ENCODE data around the gene SPAG8. TPM values are rescaled to one million over a fixed set of nuclear protein-coding genes. Genes with fewer than 3 reads are reported as not detected.
A peak's percentile ranks its signal among the peaks of the same experiment; 100 is the strongest.

The SPAG8 gene
- total RNA-seq, 1 donor from 2014 or later: 4.0 TPM

DNA sequence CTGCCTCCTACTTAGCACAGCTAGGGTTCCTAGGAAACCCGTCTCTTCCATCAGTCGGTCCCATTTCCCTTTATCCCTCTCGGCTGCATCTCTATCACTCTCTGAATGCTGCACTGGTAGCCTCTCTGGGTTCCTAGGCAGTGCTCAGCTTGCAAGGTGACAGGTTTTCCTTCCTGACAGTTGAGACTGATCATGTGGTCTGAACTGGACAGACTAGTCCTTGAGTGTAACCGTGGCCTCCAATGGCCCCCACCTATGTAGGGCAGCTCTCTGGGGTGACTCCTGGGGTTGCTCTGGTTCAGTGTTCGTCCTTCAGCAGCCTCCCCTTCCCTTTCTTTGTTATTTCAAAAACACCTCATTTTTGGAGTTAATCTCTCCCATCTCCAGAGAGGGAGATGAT, 20.8 kb upstream of the SPAG8 start:
- intact Hi-C loops (cut with micrococcal nuclease): no loop called here
- no peak for TF ChIP-seq CTCF (IDR thresholded peaks at IDR 0.05)
- peaks cover 4% of the 10 kb centered on the region for H3K36me3 Mint-ChIP-seq (ENCODE audit: low read depth)
- ChIA-PET CTCF (interaction anchor here (1.1 to 2.3 kb wide), 2 partner anchors 43 to 50 kb away, joined by 4 to 6 read pairs; no protein-coding TSS in a partner anchor), POLR2A (interaction anchor here (1.6 kb wide), 1 partner anchor 18 kb away, joined by 11 read pairs; the partner anchor contains the start of gene HINT2)
- no peak overlapping the region for H3K4me3 Mint-ChIP-seq
- no peak overlapping the region for H3K27ac Mint-ChIP-seq
- H3K27me3 Mint-ChIP-seq: no peaks in the 10 kb centered on the region
- no peak for DNase-seq
- H3K4me1 Mint-ChIP-seq: peaks cover 44% of the 10 kb centered on the region
- ATAC-seq (ENCODE audit: low read depth): no peak
- no peaks in the 10 kb centered on the region for H3K9me3 Mint-ChIP-seq

- intact Hi-C loops (cut with micrococcal nuclease): no loop called here
- no peaks in the 10 kb centered on the region for H3K9me3 Mint-ChIP-seq
- H3K4me3 Mint-ChIP-seq: peak overlapping the region; percentile 20
- no peak for TF ChIP-seq CTCF (IDR thresholded peaks at IDR 0.05)
- ATAC-seq (ENCODE audit: low read depth) (no peak), DNase-seq (no peak)
- POLR2A ChIA-PET: interaction anchor here (1.1 kb wide), 1 partner anchor 18 kb away, joined by 4 read pairs; the partner anchor contains the start of gene SPAG8
- peaks cover 46% of the 10 kb centered on the region for H3K4me1 Mint-ChIP-seq
- H3K27ac Mint-ChIP-seq: no peak overlapping the region
- H3K27me3 Mint-ChIP-seq: no peaks in the 10 kb centered on the region
- CTCF ChIA-PET: no interaction called here
- peaks cover 4% of the 10 kb centered on the region for H3K36me3 Mint-ChIP-seq (ENCODE audit: low read depth)
Observed at GRCh38 chr9:35831040-35831439, 19.0 kb upstream of the SPAG8 start.

DNA sequence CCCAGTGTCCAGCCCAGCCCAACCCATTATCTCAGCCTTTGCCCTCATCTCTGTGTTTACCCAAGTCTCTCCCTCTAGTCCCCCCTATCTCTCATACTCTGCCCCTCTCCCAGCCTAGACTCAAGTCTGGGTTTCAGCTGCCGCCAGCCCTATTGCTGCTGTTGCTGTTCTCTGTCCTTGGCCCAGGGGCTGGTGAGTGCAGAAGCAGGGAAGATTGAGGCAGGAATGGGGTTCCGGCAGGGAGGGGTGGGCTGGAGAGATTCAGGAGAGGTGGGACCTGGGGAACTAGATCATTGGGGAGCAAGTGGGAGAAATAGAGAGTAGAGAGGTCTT, 17.7 kb upstream of the SPAG8 start:
- intact Hi-C loops (cut with micrococcal nuclease): loop anchor here (1.0 to 5.0 kb wide), 5 partner anchors 14 to 712 kb away; partner anchors contain the start of genes ATOSB, CREB3, HINT2 and TLN1
- Mint-ChIP-seq H3K27ac (peak overlapping the region; percentile 75), H3K9me3 (no peaks in the 10 kb centered on the region), H3K4me1 (peaks cover 39% of the 10 kb centered on the region), H3K36me3 (ENCODE audit: low read depth) (peaks cover 4% of the 10 kb centered on the region), H3K4me3 (peak overlapping the region; percentile 82), H3K27me3 (no peaks in the 10 kb centered on the region)
- ATAC-seq (ENCODE audit: low read depth) (no peak), DNase-seq (no peak)
- TF ChIP-seq CTCF (IDR thresholded peaks at IDR 0.05): no peak
- CTCF ChIA-PET: interaction anchor here (0.9 to 2.0 kb wide), 2 partner anchors 39 to 53 kb away, joined by 4 to 5 read pairs; no protein-coding TSS in a partner anchor
- POLR2A ChIA-PET: interaction anchor here (1.3 kb wide), 1 partner anchor 10 kb away, joined by 4 read pairs; no protein-coding TSS in a partner anchor

DNA sequence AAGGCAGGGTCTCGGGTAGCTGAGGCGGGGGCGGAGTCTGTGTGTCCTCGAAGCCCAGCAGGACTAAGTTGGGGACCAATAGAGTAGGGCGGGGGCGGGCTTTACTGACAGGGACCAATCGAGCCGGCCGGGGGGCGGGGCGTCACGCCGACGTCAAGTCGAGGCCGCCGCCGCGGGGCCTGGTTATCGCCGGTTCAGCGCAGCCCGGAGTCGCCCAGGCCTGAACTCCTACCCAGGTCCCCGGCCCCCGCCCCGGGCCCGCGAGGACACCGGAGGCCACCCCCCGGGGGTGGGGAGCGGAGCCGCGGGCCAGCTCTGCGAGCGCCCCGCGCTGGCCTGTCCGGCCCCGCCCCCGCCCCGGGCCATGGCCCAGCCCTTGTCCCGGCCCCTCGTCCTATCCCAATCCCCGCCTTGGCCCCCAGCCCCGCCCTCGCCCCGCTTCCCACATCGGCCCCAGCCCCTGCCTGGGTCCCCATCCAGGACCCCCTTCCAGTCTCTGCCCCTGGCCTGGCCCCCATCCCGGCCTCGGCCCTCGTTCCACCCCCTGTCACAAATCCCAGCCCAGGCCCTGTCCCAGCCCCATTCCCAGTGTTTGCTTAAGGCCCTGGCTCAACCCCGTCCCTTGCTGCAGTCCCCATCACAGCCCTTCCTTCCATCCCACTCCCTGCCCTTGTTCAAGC, 17.2 kb upstream of the SPAG8 start, which contains the start of gene TMEM8B:
TMEM8B (plus strand) TSS at position 145 of the 680 bp plus-strand sequence; CDS start at position 365, 220 bp downstream.
- no peak for TF ChIP-seq CTCF (IDR thresholded peaks at IDR 0.05)
- CTCF ChIA-PET: interaction anchor here (0.7 to 2.0 kb wide), 3 partner anchors 13 to 53 kb away, joined by 4 to 5 read pairs (median 4); no protein-coding TSS in a partner anchor
- Mint-ChIP-seq H3K27me3 (no peaks in the 10 kb centered on the region), H3K27ac (peak within 1 kb of the TSS; percentile 86), H3K9me3 (no peaks in the 10 kb centered on the region), H3K36me3 (ENCODE audit: low read depth) (peaks cover 4% of the 10 kb centered on the region), H3K4me3 (peak within 1 kb of the TSS; percentile 95), H3K4me1 (peaks cover 34% of the 10 kb centered on the region)
- intact Hi-C loops (cut with micrococcal nuclease): loop anchor here (1.0 to 5.0 kb wide), 5 partner anchors 14 to 712 kb away; partner anchors contain the start of genes ATOSB, CREB3, HINT2 and TLN1
- peak; percentile 89 for DNase-seq
- ATAC-seq (ENCODE audit: low read depth): peak; percentile 92
- POLR2A ChIA-PET: interaction anchor here (0.6 to 1.5 kb wide), 10 partner anchors 11 to 757 kb away, joined by 3 to 10 read pairs (median 4); partner anchors contain the start of genes HINT2, RMRP, SPAG8 and VCP

- ATAC-seq (ENCODE audit: low read depth): peak; percentile 5
- peaks cover 4% of the 10 kb centered on the region for H3K36me3 Mint-ChIP-seq (ENCODE audit: low read depth)
- ChIA-PET CTCF (interaction anchor here (0.7 to 2.0 kb wide), 3 partner anchors 14 to 54 kb away, joined by 4 to 5 read pairs (median 4); no protein-coding TSS in a partner anchor), POLR2A (interaction anchor here (0.6 to 1.5 kb wide), 10 partner anchors 11 to 756 kb away, joined by 3 to 10 read pairs (median 4); partner anchors contain the start of genes HINT2, RMRP, SPAG8 and VCP)
- no peaks in the 10 kb centered on the region for H3K27me3 Mint-ChIP-seq
- H3K4me3 Mint-ChIP-seq: peak within 1 kb of the TSS; percentile 95
- DNase-seq: no peak
- no peaks in the 10 kb centered on the region for H3K9me3 Mint-ChIP-seq
- TF ChIP-seq CTCF (IDR thresholded peaks at IDR 0.05): no peak
- intact Hi-C loops (cut with micrococcal nuclease): loop anchor here (1.0 to 5.0 kb wide), 5 partner anchors 13 to 711 kb away; partner anchors contain the start of genes ATOSB, CREB3, HINT2 and TLN1
- H3K27ac Mint-ChIP-seq: peak within 1 kb of the TSS; percentile 86
- peaks cover 28% of the 10 kb centered on the region for H3K4me1 Mint-ChIP-seq
Observed at GRCh38 chr9:35828716-35829083, 16.6 kb upstream of the SPAG8 start, which contains the start of gene FAM221B. Gene FAM221B (minus strand): TSS chr9:35828732. CDS start chr9:35826161, 2,571 bp downstream.
